ENCODE results near the gene UFD1. TPM values are rescaled to one million over a fixed set of nuclear protein-coding genes. Genes with fewer than 3 reads are reported as not detected.
A peak's percentile ranks its signal among the peaks of the same experiment; 100 is the strongest.

The UFD1 gene
- total and polyA plus RNA-seq, 2 of the 4 experiments (the other 2 are of a cell fraction) = 149 to 152 TPM

- Histone ChIP-seq H3K9ac (ENCODE audit: low read depth, low read length) (no peak overlapping the region), H2AFZ (replicated peaks; ENCODE audit: low read length, poor library complexity) (no peak overlapping the region), H4K5ac (ENCODE audit: low read depth, low read length) (no peak overlapping the region), H2BK120ac (ENCODE audit: low read depth, low read length) (no peak overlapping the region), H3K9me1 (ENCODE audit: insufficient read depth, low read length) (peaks cover 4% of the 10 kb centered on the region; the same call in 1 of the 2 replicates), H3K4ac (ENCODE audit: low read depth, low read length) (no peak overlapping the region), H2BK15ac (ENCODE audit: low read depth, low read length) (no peak overlapping the region), H3K27ac (ENCODE audit: insufficient read depth, low read length) (no peak overlapping the region), H3K4me3 (ENCODE audit: insufficient read depth, low read depth, low read length) (no peak overlapping the region), H4K91ac (ENCODE audit: insufficient read depth, low read depth, low read length) (no peak overlapping the region), H4K8ac (ENCODE audit: low read depth in 2 of 2, low read length in 2 of 2) (no peak overlapping the region), H3K27me3 (ENCODE audit: control insufficient read depth, insufficient read depth, low read length) (no peaks in the 10 kb centered on the region), H2AK5ac (ENCODE audit: low read depth, low read length) (no peak overlapping the region), H2BK5ac (ENCODE audit: low read depth, low read length, poor library complexity, severe bottlenecking) (no peak overlapping the region), H2AK9ac (replicated peaks; ENCODE audit: low read depth, low read length, poor library complexity) (no peak overlapping the region), H3K4me2 (ENCODE audit: low read depth, low read length) (no peak overlapping the region), H3K56ac (ENCODE audit: extremely low read depth, insufficient read depth, low read length) (no peak overlapping the region), H3K36me3 (ENCODE audit: control insufficient read depth, insufficient read depth, low read length) (peaks cover 4% of the 10 kb centered on the region), H3K23ac (ENCODE audit: low read depth, low read length) (no peak overlapping the region), H4K20me1 (ENCODE audit: insufficient read depth, low read length) (no peaks in the 10 kb centered on the region), H3K9me3 (ENCODE audit: control insufficient read depth, insufficient read depth, low read length) (no peaks in the 10 kb centered on the region), H3K79me1 (ENCODE audit: low read depth in 1 of 2, low read length in 2 of 2) (no peaks in the 10 kb centered on the region), H2BK20ac (ENCODE audit: low read depth, low read length) (no peak overlapping the region), H3K4me1 (ENCODE audit: control insufficient read depth, insufficient read depth, low read length) (peaks cover 3% of the 10 kb centered on the region), H3K18ac (ENCODE audit: low read depth, low read length) (no peak overlapping the region), H3K14ac (replicated peaks; ENCODE audit: low read depth, low read length) (no peak overlapping the region)
- ATAC-seq (ENCODE audit: low read depth) (no peak), DNase-seq (peak; percentile 50)
- CTCF ChIA-PET = interaction anchor here (0.6 to 0.7 kb wide), 3 partner anchors 120 to 135 kb away, joined by 3 to 4 read pairs (median 3); no protein-coding TSS in a partner anchor
- in situ Hi-C loops (cut with MboI; ENCODE audit: low sequenced_read_pairs) (no loop called here), dilution Hi-C loops (cut with HindIII; ENCODE audit: low sequenced_read_pairs, unreplicated experiment) (no loop called here), intact Hi-C loops (cut with micrococcal nuclease) (loop anchor here (1.0 kb wide), 1 partner anchor 135 kb away; no protein-coding TSS in a partner anchor)
- BruUV-seq (replicated peaks) = no TSS peak
- no CpG with 5 or more reads among the region's 5 CpGs for WGBS, 2 experiments (ENCODE audit: extremely low coverage in 2 of 2, insufficient read length in 1 of 2)
- POLR2A ChIA-PET (ENCODE audit: unreplicated experiment) = no interaction called here
- TF ChIP-seq MAFK (IDR thresholded peaks at IDR 0.05; ENCODE audit: low read depth, low read length) (no peak), BHLHE40 (IDR thresholded peaks at IDR 0.05; ENCODE audit: low read depth, low read length) (no peak), RCOR1 (IDR thresholded peaks at IDR 0.05; ENCODE audit: insufficient replicate concordance, low read length) (no peak), SMC3 (IDR thresholded peaks at IDR 0.05; ENCODE audit: low read depth, low read length) (peak; percentile 39; the same call in 1 of the 2 replicates), USF2 (IDR thresholded peaks at IDR 0.05; ENCODE audit: low read depth, low read length) (no peak), NFE2L2 (IDR thresholded peaks at IDR 0.05; ENCODE audit: low read depth, low read length) (no peak), RFX5 (IDR thresholded peaks at IDR 0.05; ENCODE audit: low read depth, low read length) (no peak), POLR2A (IDR thresholded peaks at IDR 0.05; ENCODE audit: low read depth, low read length) (no peak), FOS (IDR thresholded peaks at IDR 0.05; ENCODE audit: low read depth, low read length) (no peak), MAZ (IDR thresholded peaks at IDR 0.05; ENCODE audit: borderline replicate concordance, low read depth, low read length) (no peak), MXI1 (IDR thresholded peaks at IDR 0.05; ENCODE audit: borderline replicate concordance, low read depth, low read length) (no peak), CEBPB (IDR thresholded peaks at IDR 0.05; ENCODE audit: low read depth, low read length) (no peak), CTCF (conservative IDR thresholded peaks at IDR 0.05; ENCODE audit: low read depth, low read length) (0 out of 2 replicates have a peak, but pooled peaks have one; percentile 26), CHD1 (IDR thresholded peaks at IDR 0.05; ENCODE audit: low read depth, low read length) (no peak), ELK1 (IDR thresholded peaks at IDR 0.05; ENCODE audit: borderline replicate concordance, low read depth, low read length) (no peak)
Measured at GRCh38 chr22:19495562-19496323, 16.8 kb upstream of the UFD1 start.
